GM19438 (cell line): ENCODE data around the gene HRH1.
"Not testable (repeated sequence)": the region's sequence is repeated elsewhere in the genome, so short reads cannot be mapped to it uniquely, and the experiment has no call there.

Experiments
- ATAC-seq: cut with Tn5 transposase; IDR thresholded peaks from one replicate; pipeline ENCODE4 v1.9.1; 2021; ENCODE audit warnings: low read depth; ENCODE audit not compliant: unreplicated experiment

The HRH1 gene

GRCh38 chr3:11168881-11169805, 14.8 kb downstream of the HRH1 start:
- ATAC-seq, result no peak

- ATAC-seq, result no peak
Observed at GRCh38 chr3:11170052-11170770, 15.9 kb downstream of the HRH1 start.

GRCh38 chr3:11172096-11172690, 17.9 kb downstream of the HRH1 start:
- ATAC-seq, result no peak

GRCh38 chr3:11173828-11174465, 19.7 kb downstream of the HRH1 start:
- ATAC-seq, result no peak

- no peak for ATAC-seq
Observed at GRCh38 chr3:11178421-11178820, 24.1 kb downstream of the HRH1 start.

GRCh38 chr3:11184328-11184969, 30.2 kb downstream of the HRH1 start:
- not testable (repeated sequence) for ATAC-seq

- ATAC-seq, result no peak
Observed at GRCh38 chr3:11185144-11185543, 30.9 kb downstream of the HRH1 start.

GRCh38 chr3:11185564-11186317, 31.4 kb downstream of the HRH1 start:
- no peak for ATAC-seq

- ATAC-seq, result no peak
Observed at GRCh38 chr3:11186318-11186692, 32.0 kb downstream of the HRH1 start.

- ATAC-seq, result no peak
Observed at GRCh38 chr3:11186771-11187191, 32.5 kb downstream of the HRH1 start.

GRCh38 chr3:11187681-11188080, 33.4 kb downstream of the HRH1 start:
- no peak for ATAC-seq

- no peak for ATAC-seq
Observed at GRCh38 chr3:11188231-11188630, 33.9 kb downstream of the HRH1 start.

GRCh38 chr3:11195201-11195600, 40.9 kb downstream of the HRH1 start:
- no peak for ATAC-seq

GRCh38 chr3:11195721-11196332, 41.5 kb downstream of the HRH1 start:
- no peak for ATAC-seq

- no peak for ATAC-seq
Observed at GRCh38 chr3:11197484-11197883, 43.2 kb downstream of the HRH1 start.

GRCh38 chr3:11198070-11198469, 43.8 kb downstream of the HRH1 start:
- ATAC-seq, result no peak

- no peak for ATAC-seq
Observed at GRCh38 chr3:11198495-11198894, 44.2 kb downstream of the HRH1 start.

- ATAC-seq, result no peak
Observed at GRCh38 chr3:11199902-11200845, 45.9 kb downstream of the HRH1 start.
